Stimulated activated CD8-positive, alpha-beta memory T cell treated with anti-CD3 and anti-CD28 coated beads, Interleukin-15, amount 100 ng/mL, for 48 hours (primary cell): ENCODE measurements around the gene DBF4.
"Not testable (repeated sequence)": the region's sequence is repeated elsewhere in the genome, so short reads cannot be mapped to it uniquely, and the experiment has no call there.

Experiments used
- DNase-seq, 2 donors: peaks; one replicate each; pipeline ENCODE4 v3.0.0-alpha.2; 2020; ENCODE audit warnings: low read depth in 2 of 2

Gene DBF4

DNA sequence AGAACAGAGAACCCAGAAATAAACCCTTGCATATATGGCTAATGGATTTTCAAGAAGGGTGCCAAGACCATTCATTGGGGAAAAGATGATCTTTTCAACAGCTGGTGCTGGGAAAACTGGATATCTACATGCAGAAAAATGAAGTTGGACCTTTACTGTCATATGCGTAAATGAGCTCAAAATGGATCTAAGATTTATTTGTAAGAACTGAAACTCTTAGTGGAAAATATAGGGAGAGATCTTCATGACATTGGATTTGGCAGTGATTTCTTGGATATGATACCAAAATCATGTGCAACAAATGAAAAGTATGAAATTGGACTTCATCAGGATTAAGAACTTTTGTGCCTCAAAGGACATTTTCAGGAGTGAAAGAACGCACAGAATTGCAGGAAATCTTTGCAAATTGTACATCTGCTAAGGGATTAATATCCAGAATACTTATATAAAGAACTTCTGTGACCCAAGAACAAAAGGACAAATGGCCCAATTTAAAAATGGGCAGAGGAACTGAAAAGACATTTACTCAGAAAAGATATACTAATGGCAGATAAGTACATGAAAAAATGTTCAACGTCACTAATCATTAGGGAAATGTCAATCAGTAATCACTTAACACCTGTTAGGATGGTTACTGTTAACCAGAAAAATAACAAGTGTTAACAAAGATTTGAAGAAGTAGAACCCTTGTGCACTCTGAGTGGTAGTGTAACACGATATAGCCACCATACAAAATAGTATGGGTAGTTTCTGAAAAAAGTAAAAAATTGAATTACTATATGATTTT lies 6.1 kb downstream of the DBF4 start:
- DNase-seq, result no peak

DNA sequence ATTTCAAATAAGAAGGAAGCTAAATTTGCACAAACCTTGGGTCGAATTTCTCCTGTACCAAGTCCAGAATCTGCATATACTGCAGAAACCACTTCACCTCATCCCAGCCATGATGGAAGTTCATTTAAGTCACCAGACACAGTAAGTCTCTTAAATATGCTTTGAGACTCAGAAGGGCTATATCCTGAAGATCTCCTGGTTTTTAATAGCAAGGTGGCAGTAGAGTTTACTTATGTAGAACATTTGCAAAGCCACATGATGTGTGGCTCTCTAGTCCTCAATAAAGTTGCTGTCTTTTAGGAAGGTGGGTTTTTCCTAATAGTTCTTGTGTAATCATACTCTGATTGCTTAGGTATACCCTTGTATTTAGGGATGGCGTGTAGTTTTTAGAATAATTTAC lies 8.7 kb downstream of the DBF4 start:
- no peak for DNase-seq

DNA sequence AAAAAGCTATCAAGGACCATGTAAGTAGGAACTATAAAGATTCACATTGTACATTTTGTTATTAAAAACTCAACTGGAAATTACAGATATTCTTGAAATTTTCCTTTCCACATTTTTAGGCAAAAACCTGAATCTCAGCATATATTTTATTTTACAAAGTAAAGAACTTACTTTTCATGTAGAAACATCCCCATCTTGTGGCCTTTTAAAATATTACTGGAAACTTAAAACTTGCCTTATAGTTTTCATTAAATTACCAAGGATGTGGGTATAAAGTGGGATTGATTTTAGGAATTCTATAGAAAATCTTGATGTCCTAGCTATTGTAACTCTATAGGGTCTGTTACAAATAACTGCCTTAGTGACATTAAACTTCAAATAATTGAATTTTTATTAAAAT lies 10.6 kb downstream of the DBF4 start:
- no peak for DNase-seq

DNA sequence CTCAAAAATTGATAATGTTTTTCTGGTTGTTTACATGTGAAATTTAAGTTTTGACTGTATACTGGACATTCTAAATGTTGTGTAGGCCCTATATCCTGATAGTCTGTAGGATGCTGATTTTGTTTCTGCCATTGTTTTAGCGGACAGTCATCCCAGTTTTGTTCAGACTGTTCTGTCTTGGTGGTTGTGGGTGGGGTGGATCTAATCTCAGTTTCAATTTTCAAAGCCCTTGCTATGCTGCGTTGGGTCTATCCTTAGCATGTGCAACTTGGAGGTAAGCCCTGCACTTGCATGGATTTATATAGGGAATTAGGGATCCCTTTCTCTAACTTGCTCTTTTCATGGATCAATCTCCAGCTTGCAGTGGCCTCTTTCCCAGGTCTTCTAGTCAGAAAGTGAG lies 19.1 kb downstream of the DBF4 start:
- DNase-seq, result no peak

DNA sequence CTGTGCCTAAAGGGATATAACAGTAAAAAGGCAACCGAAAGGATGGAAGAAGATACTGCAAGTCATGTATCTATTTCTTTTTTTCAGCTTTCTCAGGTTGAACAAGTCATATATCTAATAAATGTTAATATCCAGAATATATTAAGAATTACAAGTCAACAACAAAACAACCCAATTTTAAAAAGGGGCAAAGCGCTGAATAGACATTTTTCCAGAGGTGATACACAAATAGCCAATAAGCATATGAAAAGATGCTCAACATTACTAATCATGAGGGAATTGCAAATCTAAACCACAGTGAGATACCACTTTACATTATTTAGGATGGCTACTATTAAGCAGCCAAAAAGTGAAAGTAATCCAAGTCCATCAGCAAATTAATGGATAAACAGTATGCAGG lies 23.0 kb downstream of the DBF4 start:
- DNase-seq, result no peak

DNA sequence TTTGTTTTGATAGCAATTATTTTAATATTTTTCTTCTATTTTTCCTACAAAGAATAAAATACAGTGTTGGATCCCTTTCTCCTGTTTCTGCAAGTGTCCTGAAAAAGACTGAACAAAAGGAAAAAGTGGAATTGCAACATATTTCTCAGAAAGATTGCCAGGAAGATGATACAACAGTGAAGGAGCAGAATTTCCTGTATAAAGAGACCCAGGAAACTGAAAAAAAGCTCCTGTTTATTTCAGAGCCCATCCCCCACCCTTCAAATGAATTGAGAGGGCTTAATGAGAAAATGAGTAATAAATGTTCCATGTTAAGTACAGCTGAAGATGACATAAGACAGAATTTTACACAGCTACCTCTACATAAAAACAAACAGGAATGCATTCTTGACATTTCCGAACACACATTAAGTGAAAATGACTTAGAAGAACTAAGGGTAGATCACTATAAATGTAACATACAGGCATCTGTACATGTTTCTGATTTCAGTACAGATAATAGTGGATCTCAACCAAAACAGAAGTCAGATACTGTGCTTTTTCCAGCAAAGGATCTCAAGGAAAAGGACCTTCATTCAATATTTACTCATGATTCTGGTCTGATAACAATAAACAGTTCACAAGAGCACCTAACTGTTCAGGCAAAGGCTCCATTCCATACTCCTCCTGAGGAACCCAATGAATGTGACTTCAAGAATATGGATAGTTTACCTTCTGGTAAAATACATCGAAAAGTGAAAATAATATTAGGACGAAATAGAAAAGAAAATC lies 31.0 kb downstream of the DBF4 start:
- not testable (repeated sequence) for DNase-seq

DNA sequence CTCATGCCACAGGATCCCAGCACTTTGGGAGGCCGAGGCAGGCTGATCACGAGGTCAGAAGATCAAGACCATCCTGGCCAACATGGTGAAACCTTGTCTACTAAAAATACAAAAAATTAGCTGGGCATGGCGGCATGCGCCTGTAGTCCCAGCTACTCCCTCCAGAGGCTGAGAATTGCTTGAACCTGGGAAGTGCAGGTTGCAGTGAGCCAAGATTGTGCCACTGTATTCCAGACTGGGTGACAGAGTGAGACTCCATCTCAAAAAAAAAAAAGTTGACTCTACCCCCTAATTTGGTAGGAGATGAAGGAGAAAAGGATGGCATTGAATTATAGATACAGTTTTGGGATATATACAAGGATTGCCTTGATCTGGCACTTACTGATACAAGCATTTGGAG lies 32.5 kb downstream of the DBF4 start:
- DNase-seq, result not testable (repeated sequence)

DNA sequence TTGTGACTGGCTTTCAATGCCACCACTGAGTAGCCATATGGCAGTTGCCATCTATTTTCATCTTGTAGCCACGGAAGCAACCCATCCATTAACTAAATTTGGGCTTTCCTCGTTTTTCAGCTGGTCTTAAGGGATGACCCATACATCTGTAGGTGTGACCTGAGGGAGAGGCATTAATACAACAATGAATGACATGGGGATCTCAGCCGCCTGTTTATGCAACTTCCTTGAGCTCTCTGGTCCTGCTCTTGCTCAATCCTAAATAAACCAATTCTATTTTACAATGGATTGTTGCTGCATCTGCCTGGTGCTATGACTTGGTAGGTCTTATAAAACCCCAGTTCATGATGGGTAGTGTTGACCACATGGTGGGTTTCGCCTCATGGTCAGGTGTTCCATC lies 35.8 kb downstream of the DBF4 start:
- DNase-seq, result no peak

DNA sequence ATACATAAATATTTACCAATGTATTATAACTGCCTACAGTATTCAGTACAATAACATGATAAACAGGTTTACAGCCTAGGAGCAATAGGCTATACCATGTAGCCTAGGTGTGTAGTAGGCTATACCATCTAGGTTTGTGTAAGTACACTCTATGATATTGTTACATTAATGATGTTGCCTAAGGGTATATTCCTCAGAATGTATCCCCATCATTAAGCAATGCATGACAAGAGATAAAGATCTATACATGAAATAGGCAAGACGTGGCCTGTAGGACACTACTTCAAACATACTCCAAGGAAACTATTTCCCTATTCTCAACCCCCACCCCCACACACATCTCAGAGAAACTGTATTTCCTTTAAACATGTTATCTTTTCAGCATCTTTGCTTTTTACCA lies 42.4 kb downstream of the DBF4 start:
- DNase-seq, result no peak

DNA sequence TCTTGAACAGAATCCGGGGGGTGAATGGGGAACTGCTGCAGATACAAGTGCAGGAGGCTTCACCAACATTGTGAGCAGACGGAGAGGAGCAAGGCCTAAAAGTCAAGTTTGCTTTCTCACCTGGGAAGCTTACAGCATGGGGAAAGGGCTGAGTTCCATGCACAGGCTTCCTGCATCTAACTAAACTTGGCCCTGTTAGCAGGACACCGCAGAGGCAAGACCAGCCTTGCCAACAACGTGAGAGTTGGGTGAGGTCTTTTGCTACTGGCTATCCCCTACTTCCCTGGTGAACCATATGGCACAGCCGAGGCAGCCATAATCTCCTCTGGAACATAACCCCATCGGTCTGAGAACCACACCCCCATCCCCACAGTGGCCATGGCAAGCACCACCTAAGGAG lies 43.6 kb downstream of the DBF4 start:
- DNase-seq, result no peak

DNA sequence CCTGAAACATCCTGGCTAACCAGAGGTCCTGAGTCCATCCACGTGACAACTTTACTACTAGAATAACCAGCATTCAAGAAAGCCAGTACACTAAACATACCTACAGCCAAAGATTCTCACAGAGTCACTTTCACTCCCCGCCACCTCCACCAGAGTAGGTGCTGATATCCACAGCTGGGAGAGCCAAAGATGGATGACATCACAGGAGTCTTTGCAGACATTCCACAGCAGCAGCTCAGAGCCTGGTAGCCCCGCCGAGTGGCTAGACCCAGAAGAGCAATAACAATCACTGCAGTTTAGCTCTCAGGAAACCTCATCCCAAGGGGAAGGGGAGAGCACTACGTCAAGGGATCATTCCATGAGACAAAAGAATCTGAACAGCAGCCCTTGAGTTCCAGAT lies 44.3 kb downstream of the DBF4 start:
- no peak for DNase-seq

DNA sequence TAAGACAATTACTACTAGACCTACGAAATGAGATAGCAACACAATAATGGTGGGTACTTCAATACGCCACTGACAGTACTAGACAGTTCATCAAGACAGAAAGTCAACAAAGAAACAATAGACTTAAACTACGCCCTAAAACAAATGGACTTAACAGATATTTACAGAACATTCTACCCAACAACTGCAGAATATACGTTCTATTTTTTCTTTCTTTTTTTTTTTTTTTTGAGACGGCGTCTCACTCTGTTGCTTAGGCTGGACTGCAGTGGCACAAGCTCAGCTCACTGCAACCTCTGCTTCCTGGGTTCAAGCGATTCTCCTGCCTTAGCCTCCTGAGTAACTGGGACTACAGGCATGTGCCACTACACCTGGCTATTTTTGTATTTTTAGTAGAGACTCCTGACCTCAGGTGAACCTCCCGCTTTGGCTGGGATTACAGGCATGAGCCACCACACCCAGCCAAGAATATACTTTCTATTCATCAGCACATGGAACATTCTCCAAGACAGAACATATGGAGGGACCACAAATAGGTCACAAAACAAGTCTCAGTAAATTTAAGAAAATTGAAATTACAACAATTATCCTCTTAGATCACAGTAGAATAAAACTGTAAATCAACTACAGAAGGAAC lies 46.6 kb downstream of the DBF4 start:
- not testable (repeated sequence) for DNase-seq

DNA sequence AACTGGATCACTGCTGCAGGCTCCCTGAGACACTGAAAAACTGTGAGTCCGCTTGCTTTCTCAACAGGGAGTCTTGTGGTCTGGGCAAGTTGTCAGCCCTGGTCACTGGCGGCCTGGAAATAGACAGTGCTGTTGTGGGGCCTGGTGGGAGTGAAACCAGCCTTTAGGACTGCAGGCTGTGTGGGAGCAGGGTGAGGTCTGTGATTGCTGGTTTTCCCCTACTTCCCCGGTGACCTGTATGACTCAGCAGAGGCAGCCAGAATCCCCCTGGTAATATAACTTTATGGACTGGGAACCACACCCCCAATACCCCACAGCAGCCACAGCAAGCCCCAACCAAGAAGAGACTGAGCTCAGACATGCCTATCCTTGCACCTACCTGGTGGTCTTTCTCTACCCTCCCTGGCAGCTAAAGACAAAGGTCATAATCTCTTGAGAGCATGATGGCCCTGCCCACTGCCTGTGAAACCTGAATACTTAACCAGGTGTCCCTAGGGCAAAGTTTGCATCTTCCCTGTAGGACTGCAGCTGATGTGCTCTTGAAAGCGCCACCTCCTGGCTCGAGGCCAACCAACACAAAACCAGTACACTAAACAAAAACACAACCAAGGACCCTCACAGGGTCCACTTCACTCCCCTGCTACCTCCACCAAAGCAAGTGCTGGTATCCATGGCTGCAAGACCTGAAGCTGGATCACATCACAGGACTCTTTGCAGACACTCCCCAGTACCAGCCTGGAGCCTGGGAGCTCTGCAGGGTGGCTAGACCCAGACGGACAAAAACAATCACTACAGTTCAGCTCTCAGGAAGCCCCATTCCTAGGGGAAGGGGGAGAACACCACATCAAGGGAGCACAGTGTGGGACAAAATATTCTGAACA lies 50.5 kb downstream of the DBF4 start:
- peak in 1 of 2 donors; percentile 26 for DNase-seq

DNA sequence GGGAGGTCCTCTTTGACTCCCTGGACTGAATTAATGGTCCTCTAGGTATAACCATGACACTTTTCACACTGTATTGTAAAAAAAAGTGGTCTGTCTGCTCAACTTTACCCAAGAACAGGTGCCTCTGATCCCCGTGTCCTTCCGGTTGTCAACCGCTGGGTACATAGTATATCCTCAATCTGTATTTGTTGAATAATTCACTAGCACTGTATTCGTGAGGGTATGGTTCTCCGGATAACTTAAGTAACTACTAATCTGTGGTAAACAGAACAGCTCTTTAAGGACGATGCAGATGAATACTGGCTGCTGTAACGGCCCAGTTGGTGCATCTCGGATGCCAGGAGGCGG lies 57.3 kb downstream of the DBF4 start:
- no peak for DNase-seq

DNA sequence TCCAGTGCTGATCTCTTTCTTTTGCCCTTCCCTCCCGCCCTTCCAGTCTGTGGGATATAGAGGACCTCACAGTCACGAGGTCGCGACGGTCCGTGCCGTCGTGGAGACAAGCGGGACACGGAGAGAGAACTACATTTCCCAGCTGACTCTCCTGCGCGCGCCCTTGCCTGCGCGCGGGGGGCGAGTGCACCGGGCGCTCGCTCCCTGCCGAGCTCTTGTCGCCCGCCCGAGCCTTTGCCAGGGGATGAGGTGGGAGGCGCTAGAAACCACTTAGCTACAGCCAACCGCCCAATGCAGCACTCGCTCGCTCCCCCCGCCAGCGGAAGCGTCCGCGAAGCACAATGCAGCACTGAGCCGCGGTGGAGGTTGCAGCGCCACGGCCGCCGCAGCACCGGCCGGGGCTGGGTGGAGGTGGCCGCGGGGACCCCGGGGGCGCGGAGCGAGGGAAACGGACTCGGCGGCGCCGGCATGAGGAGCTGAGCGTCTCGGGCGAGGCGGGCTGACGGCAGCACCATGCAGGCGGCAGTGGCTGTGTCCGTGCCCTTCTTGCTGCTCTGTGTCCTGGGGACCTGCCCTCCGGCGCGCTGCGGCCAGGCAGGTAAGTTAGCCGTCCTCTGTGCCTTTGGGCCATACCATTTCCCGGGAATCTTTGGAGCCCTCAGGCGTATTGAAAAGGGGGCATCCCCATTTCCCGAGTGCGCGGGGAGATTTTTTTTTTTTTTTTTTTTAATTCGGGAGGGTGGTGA lies 57.8 kb downstream of the DBF4 start, which contains the start of gene ADAM22:
ADAM22 (plus strand) TSS at position 299 of the 746 bp plus-strand sequence; CDS start at position 514, 215 bp downstream.
- DNase-seq, result peak; percentile 79 to 84

DNA sequence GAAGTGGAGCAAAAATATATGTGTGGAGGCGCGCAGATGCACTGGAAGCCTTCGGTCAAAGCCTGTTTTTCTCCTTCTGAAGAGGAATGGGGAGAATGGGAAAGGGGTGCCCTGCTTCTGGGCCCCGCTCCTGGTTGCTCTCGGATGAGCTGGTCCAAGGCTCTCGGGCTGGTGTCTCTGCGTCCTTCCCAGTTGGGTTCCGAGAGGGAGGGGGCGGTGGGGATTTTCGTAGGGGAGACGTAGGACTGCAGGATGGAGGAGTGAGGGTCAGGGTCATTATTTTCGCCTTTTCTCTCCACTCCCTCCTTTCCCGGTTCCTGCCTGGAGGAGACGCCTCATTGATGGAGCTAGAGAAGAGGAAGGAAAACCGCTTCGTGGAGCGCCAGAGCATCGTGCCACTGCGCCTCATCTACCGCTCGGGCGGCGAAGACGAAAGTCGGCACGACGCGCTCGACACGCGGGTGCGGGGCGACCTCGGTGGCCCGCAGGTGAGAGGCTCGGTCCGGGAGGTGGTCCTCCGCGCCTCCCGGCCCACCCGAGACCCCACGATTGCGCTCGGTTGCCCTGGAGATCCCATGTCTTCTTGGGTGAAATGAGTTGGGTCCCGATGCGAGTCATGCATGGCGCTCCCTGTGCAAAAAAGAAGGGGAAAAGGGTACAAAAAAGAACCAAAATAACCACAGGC lies 58.5 kb downstream of the DBF4 start:
- DNase-seq, result no peak

DNA sequence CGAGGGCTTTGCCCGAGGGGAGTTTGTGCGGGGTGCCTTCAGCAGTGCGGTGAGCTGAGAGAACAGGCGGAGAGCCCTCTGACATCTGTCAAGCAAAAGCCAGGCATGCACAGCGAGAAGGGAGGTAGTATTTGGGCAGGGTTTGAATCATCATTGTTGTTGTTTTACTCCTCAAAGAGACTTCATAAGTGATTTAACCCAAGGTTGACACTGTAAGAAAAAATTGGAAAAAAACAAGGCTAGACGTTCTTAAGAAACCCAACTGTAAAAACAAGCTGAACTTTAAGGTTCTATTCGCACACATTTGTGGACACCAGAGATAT lies 59.1 kb downstream of the DBF4 start:
- no peak for DNase-seq

DNA sequence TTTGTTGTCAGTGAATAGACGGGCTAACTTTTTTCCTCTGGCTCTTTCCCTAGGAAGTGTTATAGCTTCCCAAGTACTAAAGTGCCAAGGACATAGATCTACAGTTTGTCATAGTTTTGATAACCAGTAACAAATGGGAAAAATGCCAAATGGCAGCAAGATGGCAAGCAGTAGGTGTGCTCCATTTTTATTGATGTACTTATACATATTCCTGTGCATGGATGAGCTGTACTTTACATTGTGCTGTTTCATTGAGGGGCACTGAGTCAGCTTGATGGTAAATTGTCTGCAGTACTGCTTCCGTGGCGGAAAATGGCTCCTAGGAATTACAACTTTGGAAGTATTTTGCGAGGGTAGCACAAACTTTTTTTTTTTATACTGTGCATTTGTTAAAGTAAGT lies 64.8 kb downstream of the DBF4 start:
- DNase-seq, result no peak

DNA sequence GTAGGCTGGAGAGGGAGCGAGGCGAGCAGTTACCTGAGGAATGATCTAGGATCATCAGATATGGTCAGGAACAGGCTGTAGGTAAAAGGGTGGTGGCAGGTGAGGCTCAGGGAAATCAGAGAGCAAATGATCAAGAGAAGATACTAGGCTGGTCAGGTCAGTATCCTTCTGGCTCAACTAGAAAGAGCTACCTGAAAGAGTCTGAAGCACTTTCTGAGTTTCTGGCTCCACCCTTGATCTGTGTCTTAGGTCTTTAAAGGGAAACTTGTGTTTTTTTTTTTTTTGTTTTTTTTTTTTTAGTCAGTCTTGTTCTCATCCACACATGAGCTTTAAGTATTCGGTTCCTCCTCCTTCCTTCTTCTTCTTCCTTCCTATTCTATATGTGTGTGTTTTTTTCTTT lies 68.3 kb downstream of the DBF4 start:
- no peak for DNase-seq

DNA sequence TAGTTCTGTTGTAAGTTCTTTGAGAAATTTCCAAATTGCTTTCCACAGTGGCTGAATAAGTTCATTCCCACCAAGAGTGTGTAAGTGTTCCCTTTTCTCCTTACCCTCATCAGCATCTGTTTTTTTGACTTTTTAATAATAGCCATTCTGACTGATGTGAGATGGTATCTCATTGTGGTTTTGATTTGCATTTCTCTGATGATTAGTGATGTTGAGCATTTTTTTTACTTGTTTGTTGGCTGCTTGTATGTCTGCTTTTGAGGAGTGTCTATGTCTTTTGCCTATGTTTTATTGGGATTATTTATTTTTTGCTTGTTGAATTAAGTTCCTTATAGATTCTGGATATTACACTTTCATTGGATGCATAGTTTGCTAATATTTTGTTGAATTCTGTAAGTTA lies 69.6 kb downstream of the DBF4 start:
- DNase-seq, result not testable (repeated sequence)

DNA sequence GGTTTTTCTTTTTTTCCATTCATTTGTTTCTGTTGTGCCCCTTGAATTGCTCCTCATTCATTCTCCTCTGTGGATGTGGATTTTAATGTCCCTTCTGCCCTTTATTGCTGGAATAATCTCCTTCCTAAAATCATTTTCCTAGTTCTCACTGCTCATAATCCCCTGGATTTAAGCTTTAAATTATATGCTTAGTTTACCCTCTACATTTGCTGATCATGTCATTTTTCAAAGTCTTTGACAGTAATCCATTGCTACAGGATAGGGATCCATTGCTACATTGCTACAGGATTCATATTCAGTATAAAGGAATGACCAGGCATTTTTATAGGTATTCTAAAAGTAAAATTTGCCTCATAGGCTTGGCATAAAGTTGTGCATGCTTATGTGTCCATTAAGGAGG lies 72.1 kb downstream of the DBF4 start:
- DNase-seq, result no peak
